SU-DHL-6 (cell line): ENCODE data around the gene ZNF805.
"Not testable (repeated sequence)": the region's sequence is repeated elsewhere in the genome, so short reads cannot be mapped to it uniquely, and the experiment has no call there.

Experiments
- H2AFZ ChIP-seq: fragments of 200-600 bp; sonication (generic); 2 replicates; pipeline ENCODE4 v1.6.1; 2014; ENCODE audit warnings: low read depth, mild to moderate bottlenecking, moderate library complexity, mixed read lengths, antibody characterized with exemption, low read length; ENCODE audit not compliant: severe bottlenecking
- H3F3A ChIP-seq: fragments of 200-600 bp; shearing (Covaris generic); 2 replicates; pipeline ENCODE4 v1.6.0; 2016; ENCODE audit warnings: antibody characterized with exemption, mild to moderate bottlenecking; ENCODE audit not compliant: insufficient read depth
- H3K27ac ChIP-seq: fragments of 200-600 bp; sonication (generic); 2 replicates; pipeline ENCODE4 v1.5.1; 2016; ENCODE audit warnings: low read depth, mild to moderate bottlenecking, low read length, moderate library complexity, mixed read lengths
- H3K27me3 ChIP-seq: fragments of 200-600 bp; sonication (generic), shearing (Covaris generic); 2 replicates; pipeline ENCODE4 v1.6.0; 2014; ENCODE audit warnings: mild to moderate bottlenecking, low read length
- H3K36me3 ChIP-seq: fragments of 200-600 bp; sonication (generic); 2 replicates; pipeline ENCODE4 v1.6.1; 2014; ENCODE audit warnings: mild to moderate bottlenecking, low read length, mixed read lengths
- H3K4me2 ChIP-seq: fragments of 300-600, 200-600 bp; shearing (Covaris generic), sonication (generic); 2 replicates; pipeline ENCODE4 v1.6.0; 2014; ENCODE audit warnings: low read length, low read depth, mild to moderate bottlenecking; ENCODE audit not compliant: poor library complexity, severe bottlenecking
- H3K4me3 ChIP-seq: fragments of 200-600 bp; sonication (generic); 2 replicates; pipeline ENCODE4 v1.5.1; 2014; ENCODE audit warnings: antibody characterized with exemption, low read length, mild to moderate bottlenecking, mixed read lengths; ENCODE audit not compliant: insufficient read depth, poor library complexity, severe bottlenecking
- H3K79me2 ChIP-seq: fragments of 200-600 bp; sonication (generic); 2 replicates; pipeline ENCODE4 v1.6.1; 2014; ENCODE audit warnings: mild to moderate bottlenecking, low read length, moderate library complexity; ENCODE audit not compliant: insufficient read depth
- H3K9ac ChIP-seq: fragments of 200-600 bp; sonication (generic); 2 replicates; pipeline ENCODE4 v1.7.0; 2014; ENCODE audit warnings: mild to moderate bottlenecking, low read length
- H3K9me2 ChIP-seq: fragments of 200-600 bp; sonication (generic); replicated peaks from 2 replicates; pipeline ENCODE4 v1.6.1; 2014; ENCODE audit warnings: low read length; ENCODE audit not compliant: insufficient read depth
- H3K9me3 ChIP-seq: fragments of 200-600 bp; sonication (generic); 2 replicates; pipeline ENCODE4 v1.6.1; 2014; ENCODE audit warnings: low read length, mixed read lengths; ENCODE audit not compliant: insufficient read depth
- H4K20me1 ChIP-seq: fragments of 200-600 bp; sonication (generic); 2 replicates; pipeline ENCODE4 v1.6.1; 2014; ENCODE audit warnings: low read depth, mild to moderate bottlenecking, antibody characterized with exemption, low read length, moderate library complexity, mixed read lengths
- EZH2phosphoT487 ChIP-seq: fragments of 200-600 bp; sonication (generic), shearing (Covaris generic); conservative IDR thresholded peaks from 2 replicates; pipeline ENCODE4 v1.6.1; 2018; ENCODE audit warnings: mild to moderate bottlenecking, antibody characterized with exemption, low read length, moderate library complexity, mixed read lengths
- TF ChIP-seq, protein P1 (sequence below): fragments of 200-600 bp; sonication (generic); IDR thresholded peaks from one replicate; pipeline ENCODE4 v1.5.1; 2017; ENCODE audit warnings: antibody characterized with exemption, mild to moderate bottlenecking, low read length, moderate library complexity; ENCODE audit not compliant: insufficient read depth, poor library complexity, severe bottlenecking

ZNF805 gene

DNA sequence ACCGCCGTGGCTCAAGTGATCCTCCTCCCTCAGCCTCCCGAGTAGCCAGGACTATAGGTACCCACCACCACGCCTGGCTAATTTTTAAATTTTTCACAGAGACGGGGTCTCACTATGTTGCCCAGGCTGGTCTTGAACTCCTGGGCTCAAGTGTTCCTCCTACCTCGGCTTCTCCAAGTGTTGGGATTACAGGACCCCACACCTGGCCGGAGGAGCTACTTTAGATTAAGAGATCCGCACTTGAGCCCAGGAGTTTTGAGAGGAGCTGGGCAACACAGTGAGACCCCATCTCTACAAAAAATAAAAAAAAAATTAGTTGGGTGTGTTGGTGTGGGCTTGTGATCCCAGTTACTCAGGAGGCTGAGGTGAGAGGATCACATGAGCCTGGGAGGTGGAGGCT lies 30.8 kb downstream of the ZNF805 start:
- Histone ChIP-seq H3K4me3 (no peak overlapping the region), H3K9me3 (no peaks in the 10 kb centered on the region)
- no peak for TF ChIP-seq EZH2phosphoT487
- TF ChIP-seq, protein P1, sequence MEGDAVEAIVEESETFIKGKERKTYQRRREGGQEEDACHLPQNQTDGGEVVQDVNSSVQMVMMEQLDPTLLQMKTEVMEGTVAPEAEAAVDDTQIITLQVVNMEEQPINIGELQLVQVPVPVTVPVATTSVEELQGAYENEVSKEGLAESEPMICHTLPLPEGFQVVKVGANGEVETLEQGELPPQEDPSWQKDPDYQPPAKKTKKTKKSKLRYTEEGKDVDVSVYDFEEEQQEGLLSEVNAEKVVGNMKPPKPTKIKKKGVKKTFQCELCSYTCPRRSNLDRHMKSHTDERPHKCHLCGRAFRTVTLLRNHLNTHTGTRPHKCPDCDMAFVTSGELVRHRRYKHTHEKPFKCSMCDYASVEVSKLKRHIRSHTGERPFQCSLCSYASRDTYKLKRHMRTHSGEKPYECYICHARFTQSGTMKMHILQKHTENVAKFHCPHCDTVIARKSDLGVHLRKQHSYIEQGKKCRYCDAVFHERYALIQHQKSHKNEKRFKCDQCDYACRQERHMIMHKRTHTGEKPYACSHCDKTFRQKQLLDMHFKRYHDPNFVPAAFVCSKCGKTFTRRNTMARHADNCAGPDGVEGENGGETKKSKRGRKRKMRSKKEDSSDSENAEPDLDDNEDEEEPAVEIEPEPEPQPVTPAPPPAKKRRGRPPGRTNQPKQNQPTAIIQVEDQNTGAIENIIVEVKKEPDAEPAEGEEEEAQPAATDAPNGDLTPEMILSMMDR: no peak

GRCh38 chr19:57273014-57273413 lies 32.6 kb downstream of the ZNF805 start:
- no peaks in the 10 kb centered on the region for H3K9me3 ChIP-seq
- TF ChIP-seq, protein P1: no peak
- TF ChIP-seq EZH2phosphoT487: no peak
- no peak overlapping the region for H3K4me3 ChIP-seq
- H3K4me2 ChIP-seq: no peak overlapping the region
- H3K27ac ChIP-seq: no peak overlapping the region
- no peaks in the 10 kb centered on the region for H3K79me2 ChIP-seq
- no peaks in the 10 kb centered on the region for H4K20me1 ChIP-seq
- no peaks in the 10 kb centered on the region for H3K36me3 ChIP-seq
- H3K27me3 ChIP-seq: no peaks in the 10 kb centered on the region
- no peaks in the 10 kb centered on the region for H3F3A ChIP-seq
- no peaks in the 10 kb centered on the region for H3K9me2 ChIP-seq
- H2AFZ ChIP-seq: no peak overlapping the region
- no peak overlapping the region for H3K9ac ChIP-seq

More for the DNA sequence above, 30.8 kb downstream of the ZNF805 start:
- no peak overlapping the region for H2AFZ ChIP-seq
- H3K79me2 ChIP-seq: no peaks in the 10 kb centered on the region
- H3K36me3 ChIP-seq: no peaks in the 10 kb centered on the region
- no peak overlapping the region for H3K27ac ChIP-seq
- H3K9me2 ChIP-seq: no peaks in the 10 kb centered on the region
- H4K20me1 ChIP-seq: no peaks in the 10 kb centered on the region
- H3K4me2 ChIP-seq: no peak overlapping the region
- H3F3A ChIP-seq: no peaks in the 10 kb centered on the region
- no peaks in the 10 kb centered on the region for H3K27me3 ChIP-seq
- no peak overlapping the region for H3K9ac ChIP-seq

DNA sequence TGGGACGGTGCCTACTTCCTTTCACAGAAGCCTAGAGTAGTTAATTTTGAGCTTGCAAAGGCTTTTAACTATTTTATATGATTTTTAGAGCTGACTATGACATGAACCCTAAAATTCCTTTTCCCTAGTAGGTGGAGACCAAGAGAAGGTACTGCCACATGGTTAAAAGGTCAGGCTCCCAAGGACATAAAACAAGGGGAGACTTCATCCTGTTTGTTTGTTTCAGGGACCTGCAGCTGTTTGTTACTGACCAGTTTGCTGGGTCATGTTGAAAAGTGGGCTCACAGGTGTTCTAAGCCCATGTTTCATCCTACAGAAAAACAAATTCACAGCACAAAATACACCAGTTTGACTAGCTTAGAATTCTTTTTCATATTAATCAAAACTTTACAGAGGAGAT lies 36.0 kb downstream of the ZNF805 start:
- no peak overlapping the region for H3K9ac ChIP-seq
- H3K4me2 ChIP-seq: no peak overlapping the region
- no peaks in the 10 kb centered on the region for H4K20me1 ChIP-seq
- TF ChIP-seq EZH2phosphoT487: no peak
- TF ChIP-seq, protein P1: no peak
- H3K79me2 ChIP-seq: peaks cover 10% of the 10 kb centered on the region
- no peaks in the 10 kb centered on the region for H3K27me3 ChIP-seq
- no peaks in the 10 kb centered on the region for H3F3A ChIP-seq
- H3K9me2 ChIP-seq: no peaks in the 10 kb centered on the region
- H2AFZ ChIP-seq: no peak overlapping the region
- H3K9me3 ChIP-seq: no peaks in the 10 kb centered on the region
- no peak overlapping the region for H3K4me3 ChIP-seq
- H3K36me3 ChIP-seq: no peaks in the 10 kb centered on the region
- 0 out of 2 replicates have a peak overlapping the region, but pooled peaks have one; percentile 6 for H3K27ac ChIP-seq

DNA sequence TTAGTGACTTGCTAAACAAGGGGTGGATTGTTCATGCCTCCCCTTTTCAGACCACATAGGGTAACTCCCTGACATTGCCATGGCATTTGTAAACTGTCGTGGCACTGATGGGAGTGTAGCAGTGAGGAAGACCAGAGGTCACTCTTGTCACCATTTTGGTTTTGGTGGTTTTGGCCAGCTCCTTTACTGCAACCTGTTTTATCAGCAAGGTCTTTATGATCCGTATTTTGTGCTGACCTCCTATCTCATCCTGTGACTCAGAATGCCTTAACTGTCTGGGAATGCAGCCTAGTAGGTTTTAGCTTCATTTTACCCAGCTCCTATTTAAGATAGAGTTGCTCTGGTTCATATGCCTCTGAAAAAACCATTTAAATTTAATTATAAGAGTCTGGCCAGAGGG lies 38.0 kb downstream of the ZNF805 start:
- not testable (repeated sequence) for H2AFZ ChIP-seq, H3K9ac ChIP-seq, H3K4me3 ChIP-seq, H3K9me3 ChIP-seq, H3K4me2 ChIP-seq, H3K36me3 ChIP-seq, H4K20me1 ChIP-seq, H3K9me2 ChIP-seq, H3K27me3 ChIP-seq, H3F3A ChIP-seq, H3K27ac ChIP-seq
- peaks cover 30% of the 10 kb centered on the region for H3K79me2 ChIP-seq
